ENCODE data around the gene ZBTB9.

ZBTB9 gene

GRCh38 chr6:33440649-33441309 lies 13.6 kb upstream of the ZBTB9 start:
- H3K4me3 ChIP-seq (replicated peaks; ENCODE audit: insufficient read depth, low read length), result no peak overlapping the region
- H3K27me3 ChIP-seq (ENCODE audit: insufficient read depth, poor library complexity, severe bottlenecking), result no peaks in the 10 kb centered on the region
- DNase-seq (ENCODE audit: low read depth in 1 of 2, low spot score in 1 of 2), result no peak
- no peak overlapping the region for H3K27ac ChIP-seq (replicated peaks)
- TF ChIP-seq, protein P1, sequence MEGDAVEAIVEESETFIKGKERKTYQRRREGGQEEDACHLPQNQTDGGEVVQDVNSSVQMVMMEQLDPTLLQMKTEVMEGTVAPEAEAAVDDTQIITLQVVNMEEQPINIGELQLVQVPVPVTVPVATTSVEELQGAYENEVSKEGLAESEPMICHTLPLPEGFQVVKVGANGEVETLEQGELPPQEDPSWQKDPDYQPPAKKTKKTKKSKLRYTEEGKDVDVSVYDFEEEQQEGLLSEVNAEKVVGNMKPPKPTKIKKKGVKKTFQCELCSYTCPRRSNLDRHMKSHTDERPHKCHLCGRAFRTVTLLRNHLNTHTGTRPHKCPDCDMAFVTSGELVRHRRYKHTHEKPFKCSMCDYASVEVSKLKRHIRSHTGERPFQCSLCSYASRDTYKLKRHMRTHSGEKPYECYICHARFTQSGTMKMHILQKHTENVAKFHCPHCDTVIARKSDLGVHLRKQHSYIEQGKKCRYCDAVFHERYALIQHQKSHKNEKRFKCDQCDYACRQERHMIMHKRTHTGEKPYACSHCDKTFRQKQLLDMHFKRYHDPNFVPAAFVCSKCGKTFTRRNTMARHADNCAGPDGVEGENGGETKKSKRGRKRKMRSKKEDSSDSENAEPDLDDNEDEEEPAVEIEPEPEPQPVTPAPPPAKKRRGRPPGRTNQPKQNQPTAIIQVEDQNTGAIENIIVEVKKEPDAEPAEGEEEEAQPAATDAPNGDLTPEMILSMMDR (IDR thresholded peaks at IDR 0.05; ENCODE audit: insufficient read depth, low read length), result no peak
- no peak for TF ChIP-seq REST (IDR thresholded peaks at IDR 0.05; ENCODE audit: insufficient replicate concordance, low read depth)
- no peak for TF ChIP-seq POLR2AphosphoS5 (IDR thresholded peaks at IDR 0.05; ENCODE audit: low read depth)
- no peak for TF ChIP-seq GABPA (IDR thresholded peaks at IDR 0.05; ENCODE audit: low read depth)
- no peak for TF ChIP-seq SPI1 (IDR thresholded peaks at IDR 0.05; ENCODE audit: borderline replicate concordance, low read depth)

- no peaks in the 10 kb centered on the region for H3K27me3 ChIP-seq (ENCODE audit: insufficient read depth, poor library complexity, severe bottlenecking)
- no peak overlapping the region for H3K4me3 ChIP-seq (replicated peaks; ENCODE audit: insufficient read depth, low read length)
- no peak overlapping the region for H3K27ac ChIP-seq (replicated peaks)
- DNase-seq (ENCODE audit: low read depth in 1 of 2, low spot score in 1 of 2), result no peak
- TF ChIP-seq POLR2AphosphoS5 (IDR thresholded peaks at IDR 0.05; ENCODE audit: low read depth) (no peak), SPI1 (IDR thresholded peaks at IDR 0.05; ENCODE audit: borderline replicate concordance, low read depth) (no peak), GABPA (IDR thresholded peaks at IDR 0.05; ENCODE audit: low read depth) (no peak), REST (IDR thresholded peaks at IDR 0.05; ENCODE audit: insufficient replicate concordance, low read depth) (no peak)
- TF ChIP-seq, protein P1 (IDR thresholded peaks at IDR 0.05; ENCODE audit: insufficient read depth, low read length), result no peak
Observed at GRCh38 chr6:33441457-33441856, 12.9 kb upstream of the ZBTB9 start.

GRCh38 chr6:33442283-33442682 lies 12.1 kb upstream of the ZBTB9 start:
- TF ChIP-seq POLR2AphosphoS5 (IDR thresholded peaks at IDR 0.05; ENCODE audit: low read depth), result no peak
- no peak for TF ChIP-seq GABPA (IDR thresholded peaks at IDR 0.05; ENCODE audit: low read depth)
- TF ChIP-seq REST (IDR thresholded peaks at IDR 0.05; ENCODE audit: insufficient replicate concordance, low read depth), result no peak

More at GRCh38 chr6:33442283-33442682, 12.1 kb upstream of the ZBTB9 start:
- H3K27me3 ChIP-seq (ENCODE audit: insufficient read depth, poor library complexity, severe bottlenecking), result no peaks in the 10 kb centered on the region
- no peak for DNase-seq (ENCODE audit: low read depth in 1 of 2, low spot score in 1 of 2)
- no peak overlapping the region for H3K4me3 ChIP-seq (replicated peaks; ENCODE audit: insufficient read depth, low read length)
- H3K27ac ChIP-seq (replicated peaks), result no peak overlapping the region
